DND-41 (cell line): ENCODE data around the gene OTOP3.

Experiments
- ATAC-seq: fragments of 200-7000 bp; cut with Tn5 transposase; 3 replicates; pipeline ENCODE4 v1.9.1; 2021; ENCODE audit warnings: low read depth; ENCODE audit not compliant: insufficient read depth
- DNase-seq: peaks from one replicate; pipeline ENCODE4 v3.0.0-alpha.2; 2020
- H2AFZ ChIP-seq: 2 replicates; pipeline ENCODE4 v1.6.0; 2012; ENCODE audit warnings: low read depth, low read length
- H3K27ac ChIP-seq: 2 replicates; pipeline ENCODE4 v1.5.1; 2012; ENCODE audit warnings: low read length, inconsistent platforms
- H3K27me3 ChIP-seq: fragments of 200-600 bp; sonication (generic); 2 replicates; pipeline ENCODE4 v1.6.0; 2012; ENCODE audit warnings: low read length, mild to moderate bottlenecking, inconsistent platforms; ENCODE audit not compliant: insufficient read depth, poor library complexity
- H3K36me3 ChIP-seq: 2 replicates; pipeline ENCODE4 v1.5.1; 2012; ENCODE audit warnings: low read length, inconsistent platforms; ENCODE audit not compliant: insufficient read depth
- H3K4me1 ChIP-seq: 2 replicates; pipeline ENCODE4 v1.5.1; 2012; ENCODE audit warnings: mild to moderate bottlenecking, low read length; ENCODE audit not compliant: insufficient read depth
- H3K4me2 ChIP-seq: 2 replicates; pipeline ENCODE4 v1.6.0; 2012; ENCODE audit warnings: mild to moderate bottlenecking, moderate library complexity, low read length, inconsistent platforms; ENCODE audit not compliant: insufficient read depth
- H3K4me3 ChIP-seq, 2 experiments: fragments of 200-600 bp in 1 of 2; shearing (Covaris generic) in 1 of 2; 2 replicates each; pipeline ENCODE4 v1.5.1; 2012 to 2016; ENCODE audit warnings: inconsistent platforms in 2 of 2, low read length in 2 of 2, mild to moderate bottlenecking in 2 of 2, low read depth in 1 of 2, moderate library complexity in 1 of 2
- H3K79me2 ChIP-seq: 2 replicates; pipeline ENCODE4 v1.6.0; 2012; ENCODE audit warnings: low read length, inconsistent platforms; ENCODE audit not compliant: insufficient read depth
- H3K9ac ChIP-seq: 2 replicates; pipeline ENCODE4 v1.6.0; 2012; ENCODE audit warnings: low read depth, mild to moderate bottlenecking, inconsistent platforms, low read length, moderate library complexity
- H3K9me3 ChIP-seq: 2 replicates; pipeline ENCODE4 v1.5.1; 2012; ENCODE audit warnings: low read length, moderate library complexity, mild to moderate bottlenecking, inconsistent platforms; ENCODE audit not compliant: insufficient read depth, severe bottlenecking
- H4K20me1 ChIP-seq: 2 replicates; pipeline ENCODE4 v1.6.0; 2012; ENCODE audit warnings: low read length; ENCODE audit not compliant: insufficient read depth
- CTCF ChIP-seq: IDR thresholded peaks from 2 replicates; pipeline ENCODE4 v1.5.1; 2012; ENCODE audit warnings: borderline replicate concordance, low read length, moderate library complexity, mild to moderate bottlenecking; ENCODE audit not compliant: poor library complexity, severe bottlenecking; ENCODE audit errors: extremely low read depth
- EZH2 ChIP-seq: IDR thresholded peaks from 3 replicates; pipeline ENCODE4 v1.6.1; 2012; ENCODE audit warnings: borderline replicate concordance, low read depth, mild to moderate bottlenecking, moderate library complexity, low read length, inconsistent platforms; ENCODE audit not compliant: severe bottlenecking

The OTOP3 gene

GRCh38 chr17:74892013-74892841, 43.5 kb upstream of the OTOP3 start:
- H2AFZ ChIP-seq: no peak overlapping the region
- no peaks in the 10 kb centered on the region for H3K9me3 ChIP-seq
- H3K36me3 ChIP-seq: no peaks in the 10 kb centered on the region
- ATAC-seq (no peak), DNase-seq (no peak)
- TF ChIP-seq EZH2: no peak
- TF ChIP-seq CTCF: no peak
- H3K27ac ChIP-seq: no peak overlapping the region
- no peaks in the 10 kb centered on the region for H4K20me1 ChIP-seq
- no peak overlapping the region for H3K4me2 ChIP-seq
- H3K4me1 ChIP-seq: no peaks in the 10 kb centered on the region
- no peaks in the 10 kb centered on the region for H3K79me2 ChIP-seq
- no peak overlapping the region for H3K4me3 ChIP-seq
- H3K9ac ChIP-seq: no peak overlapping the region
- H3K27me3 ChIP-seq: peaks cover 8% of the 10 kb centered on the region

- TF ChIP-seq EZH2 (no peak), CTCF (no peak)
- H3K9ac ChIP-seq: no peak within 1 kb of the TSS
- H3K79me2 ChIP-seq: no peaks in the 10 kb centered on the region
- no peaks in the 10 kb centered on the region for H3K36me3 ChIP-seq
- ATAC-seq (no peak), DNase-seq (no peak)
- no peak within 1 kb of the TSS for H3K4me2 ChIP-seq
- H3K27ac ChIP-seq: no peak within 1 kb of the TSS
- no peaks in the 10 kb centered on the region for H3K4me1 ChIP-seq
- no peaks in the 10 kb centered on the region for H3K9me3 ChIP-seq
- peaks cover 8% of the 10 kb centered on the region for H3K27me3 ChIP-seq
- H3K4me3 ChIP-seq: no peak within 1 kb of the TSS
- no peaks in the 10 kb centered on the region for H4K20me1 ChIP-seq
- no peak within 1 kb of the TSS for H2AFZ ChIP-seq
Measured at GRCh38 chr17:74892974-74893911, 42.5 kb upstream of the OTOP3 start, which contains the start of gene FADS6. TSS of gene FADS6 (minus strand) at chr17:74893633. CDS start at chr17:74893595, 38 bp downstream.

GRCh38 chr17:74893936-74894671, 41.6 kb upstream of the OTOP3 start:
- no peak overlapping the region for H3K4me3 ChIP-seq
- no peak overlapping the region for H2AFZ ChIP-seq
- DNase-seq (no peak), ATAC-seq (no peak)
- H4K20me1 ChIP-seq: no peaks in the 10 kb centered on the region
- H3K27me3 ChIP-seq: peaks cover 8% of the 10 kb centered on the region
- H3K9ac ChIP-seq: no peak overlapping the region
- H3K4me2 ChIP-seq: no peak overlapping the region
- TF ChIP-seq CTCF: no peak
- TF ChIP-seq EZH2: no peak
- no peaks in the 10 kb centered on the region for H3K36me3 ChIP-seq
- H3K79me2 ChIP-seq: no peaks in the 10 kb centered on the region
- no peaks in the 10 kb centered on the region for H3K4me1 ChIP-seq
- no peaks in the 10 kb centered on the region for H3K9me3 ChIP-seq
- no peak overlapping the region for H3K27ac ChIP-seq
